GM12891 (cell line): ENCODE data around the gene TLL1.

Source experiments
- POLR2A ChIP-seq: IDR thresholded peaks from 2 replicates; pipeline ENCODE4 v1.6.1; 2011; ENCODE audit warnings: low read depth, low read length, control low read depth
- POLR2AphosphoS5 ChIP-seq: IDR thresholded peaks from 2 replicates; pipeline ENCODE4 v1.6.1; 2011; ENCODE audit warnings: low read depth, low read length, control low read depth
- SPI1 ChIP-seq: IDR thresholded peaks from 2 replicates; pipeline ENCODE4 v1.6.1; 2011; ENCODE audit warnings: low read depth, low read length, control low read depth

GRCh38 chr4:165970703-165971420, 97.8 kb downstream of the TLL1 start:
- TF ChIP-seq POLR2AphosphoS5 (no peak), POLR2A (no peak), SPI1 (no peak)
